ENCODE data around the gene ITLN1.

The ITLN1 gene

GRCh38 chr1:160863774-160864131 is 21.2 kb downstream of the ITLN1 start:
- Histone ChIP-seq H3K9ac (no peak overlapping the region), H3K4me2 (no peak overlapping the region), H3K36me3 (ENCODE audit: insufficient read depth) (no peaks in the 10 kb centered on the region), H4K20me1 (ENCODE audit: insufficient read depth) (no peaks in the 10 kb centered on the region), H3K4me3 (IDR thresholded peaks at IDR 0.05; ENCODE audit: insufficient read depth, low read depth, low read length) (no peak overlapping the region), H3K4me1 (ENCODE audit: low read depth, poor library complexity, severe bottlenecking) (no peaks in the 10 kb centered on the region), H3K79me2 (ENCODE audit: insufficient read depth, low read depth) (no peaks in the 10 kb centered on the region), H3K27me3 (ENCODE audit: insufficient read depth, low read depth) (no peaks in the 10 kb centered on the region), H3K27ac (no peak overlapping the region), H2AFZ (ENCODE audit: low read depth) (no peak overlapping the region)
- no peak for TF ChIP-seq CTCF (conservative IDR thresholded peaks at IDR 0.05; ENCODE audit: low read depth, low read length)

- H3K36me3 ChIP-seq (ENCODE audit: insufficient read depth) = no peaks in the 10 kb centered on the region
- TF ChIP-seq CTCF (conservative IDR thresholded peaks at IDR 0.05; ENCODE audit: low read depth, low read length) = no peak
- no peak overlapping the region for H3K4me2 ChIP-seq
- H3K4me3 ChIP-seq (IDR thresholded peaks at IDR 0.05; ENCODE audit: insufficient read depth, low read depth, low read length) = no peak overlapping the region
- no peak overlapping the region for H2AFZ ChIP-seq (ENCODE audit: low read depth)
- no peaks in the 10 kb centered on the region for H3K27me3 ChIP-seq (ENCODE audit: insufficient read depth, low read depth)
- H3K79me2 ChIP-seq (ENCODE audit: insufficient read depth, low read depth) = no peaks in the 10 kb centered on the region
- H3K27ac ChIP-seq = no peak overlapping the region
- no peak overlapping the region for H3K9ac ChIP-seq
- no peaks in the 10 kb centered on the region for H3K4me1 ChIP-seq (ENCODE audit: low read depth, poor library complexity, severe bottlenecking)
- no peaks in the 10 kb centered on the region for H4K20me1 ChIP-seq (ENCODE audit: insufficient read depth)
Observed at GRCh38 chr1:160863061-160863773, 21.8 kb downstream of the ITLN1 start.

- H3K36me3 ChIP-seq (ENCODE audit: insufficient read depth) = no peaks in the 10 kb centered on the region
- no peak within 1 kb of the TSS for H3K4me2 ChIP-seq
- no peak within 1 kb of the TSS for H3K9ac ChIP-seq
- no peak within 1 kb of the TSS for H3K27ac ChIP-seq
- no peaks in the 10 kb centered on the region for H3K27me3 ChIP-seq (ENCODE audit: insufficient read depth, low read depth)
- H3K4me1 ChIP-seq (ENCODE audit: low read depth, poor library complexity, severe bottlenecking) = no peaks in the 10 kb centered on the region
- H2AFZ ChIP-seq (ENCODE audit: low read depth) = no peak within 1 kb of the TSS
- H3K79me2 ChIP-seq (ENCODE audit: insufficient read depth, low read depth) = no peaks in the 10 kb centered on the region
- H3K4me3 ChIP-seq (IDR thresholded peaks at IDR 0.05; ENCODE audit: insufficient read depth, low read depth, low read length) = no peak within 1 kb of the TSS
- no peak for TF ChIP-seq CTCF (conservative IDR thresholded peaks at IDR 0.05; ENCODE audit: low read depth, low read length)
- no peaks in the 10 kb centered on the region for H4K20me1 ChIP-seq (ENCODE audit: insufficient read depth)
Observed at GRCh38 chr1:160862203-160863060, 22.5 kb downstream of the ITLN1 start, which contains the start of gene CD244. TSS of gene CD244 (minus strand) at chr1:160862887. CDS start at chr1:160862677, 210 bp downstream.

GRCh38 chr1:160860840-160861505 is 24.0 kb downstream of the ITLN1 start:
- Histone ChIP-seq H3K9ac (no peak overlapping the region), H4K20me1 (ENCODE audit: insufficient read depth) (no peaks in the 10 kb centered on the region), H3K27me3 (ENCODE audit: insufficient read depth, low read depth) (no peaks in the 10 kb centered on the region), H2AFZ (ENCODE audit: low read depth) (no peak overlapping the region), H3K36me3 (ENCODE audit: insufficient read depth) (no peaks in the 10 kb centered on the region), H3K79me2 (ENCODE audit: insufficient read depth, low read depth) (no peaks in the 10 kb centered on the region), H3K4me2 (no peak overlapping the region), H3K4me1 (ENCODE audit: low read depth, poor library complexity, severe bottlenecking) (no peaks in the 10 kb centered on the region), H3K27ac (no peak overlapping the region), H3K4me3 (IDR thresholded peaks at IDR 0.05; ENCODE audit: insufficient read depth, low read depth, low read length) (no peak overlapping the region)
- TF ChIP-seq CTCF (conservative IDR thresholded peaks at IDR 0.05; ENCODE audit: low read depth, low read length) = no peak

All from KMS-11 (cell line).